Amniotic epithelial cell (primary cell): ENCODE results near the gene SPRN.
"Not testable (repeated sequence)": the region's sequence is repeated elsewhere in the genome, so short reads cannot be mapped to it uniquely, and the experiment has no call there.

Source experiments
- DNase-seq: peaks from one replicate; pipeline ENCODE4 v3.0.0-alpha.2; 2010; ENCODE audit warnings: low read depth

Gene SPRN

GRCh38 chr10:133424601-133425000 lies at the start of gene SPRN:
Gene SPRN (minus strand): TSS chr10:133424625. CDS start chr10:133423681, 944 bp downstream.
- not testable (repeated sequence) for DNase-seq

- no peak for DNase-seq
Measured at GRCh38 chr10:133474027-133474426, 49.6 kb upstream of the SPRN start.

GRCh38 chr10:133473270-133473669 lies 48.8 kb upstream of the SPRN start:
- no peak for DNase-seq

GRCh38 chr10:133471300-133472109 lies 47.1 kb upstream of the SPRN start:
- DNase-seq = no peak

GRCh38 chr10:133469205-133469604 lies 44.8 kb upstream of the SPRN start:
- DNase-seq = not testable (repeated sequence)

GRCh38 chr10:133467286-133467911 lies 43.0 kb upstream of the SPRN start:
- no peak for DNase-seq

- DNase-seq = no peak
Measured at GRCh38 chr10:133466683-133467275, 42.4 kb upstream of the SPRN start.

- no peak for DNase-seq
Measured at GRCh38 chr10:133465950-133466474, 41.6 kb upstream of the SPRN start.

GRCh38 chr10:133465191-133465949 lies 40.9 kb upstream of the SPRN start:
- DNase-seq = no peak

GRCh38 chr10:133464582-133465031 lies 40.2 kb upstream of the SPRN start:
- no peak for DNase-seq

GRCh38 chr10:133462512-133463305 lies 38.3 kb upstream of the SPRN start:
- DNase-seq = no peak

- DNase-seq = no peak
Measured at GRCh38 chr10:133461841-133462240, 37.4 kb upstream of the SPRN start.

- DNase-seq = no peak
Measured at GRCh38 chr10:133461027-133461426, 36.6 kb upstream of the SPRN start.

GRCh38 chr10:133460208-133460769 lies 35.9 kb upstream of the SPRN start:
- no peak for DNase-seq

GRCh38 chr10:133459454-133460207 lies 35.2 kb upstream of the SPRN start:
- no peak for DNase-seq

GRCh38 chr10:133458710-133459453 lies 34.5 kb upstream of the SPRN start:
- no peak for DNase-seq

- no peak for DNase-seq
Measured at GRCh38 chr10:133458021-133458709, 33.7 kb upstream of the SPRN start.

GRCh38 chr10:133457100-133457841 lies 32.8 kb upstream of the SPRN start:
- DNase-seq = no peak
